ENCODE data around the gene NIPAL3. TPM values are rescaled to one million over a fixed set of nuclear protein-coding genes. Genes with fewer than 3 reads are reported as not detected.

The NIPAL3 gene
- total RNA-seq, 1 donor from 2014 or later, result 45.0 TPM

GRCh38 chr1:24403806-24404205, 11.8 kb upstream of the NIPAL3 start:
- DNase-seq (ENCODE audit: low read depth), result no peak
- Histone ChIP-seq H3K36me3 (ENCODE audit: control insufficient read depth, insufficient read depth, low read length) (no peaks in the 10 kb centered on the region), H3K27me3 (ENCODE audit: control insufficient read depth, insufficient read depth, low read length) (no peaks in the 10 kb centered on the region), H3K4me3 (ENCODE audit: low read depth, low read length) (no peak overlapping the region)
- TF ChIP-seq CTCF (IDR thresholded peaks at IDR 0.05; ENCODE audit: insufficient read depth, low read length, poor library complexity, severe bottlenecking), result no peak

GRCh38 chr1:24406788-24407187, 8.8 kb upstream of the NIPAL3 start:
- Histone ChIP-seq H3K4me3 (ENCODE audit: low read depth, low read length) (no peak overlapping the region), H3K36me3 (ENCODE audit: control insufficient read depth, insufficient read depth, low read length) (no peaks in the 10 kb centered on the region), H3K27me3 (ENCODE audit: control insufficient read depth, insufficient read depth, low read length) (no peaks in the 10 kb centered on the region)
- DNase-seq (ENCODE audit: low read depth), result no peak
- TF ChIP-seq CTCF (IDR thresholded peaks at IDR 0.05; ENCODE audit: insufficient read depth, low read length, poor library complexity, severe bottlenecking), result no peak

GRCh38 chr1:24409535-24409934, 6.1 kb upstream of the NIPAL3 start:
- Histone ChIP-seq H3K36me3 (ENCODE audit: control insufficient read depth, insufficient read depth, low read length) (no peaks in the 10 kb centered on the region), H3K27me3 (ENCODE audit: control insufficient read depth, insufficient read depth, low read length) (no peaks in the 10 kb centered on the region), H3K4me3 (ENCODE audit: low read depth, low read length) (no peak overlapping the region)
- TF ChIP-seq CTCF (IDR thresholded peaks at IDR 0.05; ENCODE audit: insufficient read depth, low read length, poor library complexity, severe bottlenecking), result no peak
- no peak for DNase-seq (ENCODE audit: low read depth)

GRCh38 chr1:24410750-24411149, 4.9 kb upstream of the NIPAL3 start:
- H3K4me3 ChIP-seq (ENCODE audit: low read depth, low read length), result no peak overlapping the region
- no peak for TF ChIP-seq CTCF (IDR thresholded peaks at IDR 0.05; ENCODE audit: insufficient read depth, low read length, poor library complexity, severe bottlenecking)
- no peaks in the 10 kb centered on the region for H3K27me3 ChIP-seq (ENCODE audit: control insufficient read depth, insufficient read depth, low read length)
- no peaks in the 10 kb centered on the region for H3K36me3 ChIP-seq (ENCODE audit: control insufficient read depth, insufficient read depth, low read length)
- DNase-seq (ENCODE audit: low read depth), result no peak

- no peak for TF ChIP-seq CTCF (IDR thresholded peaks at IDR 0.05; ENCODE audit: insufficient read depth, low read length, poor library complexity, severe bottlenecking)
- no peaks in the 10 kb centered on the region for H3K36me3 ChIP-seq (ENCODE audit: control insufficient read depth, insufficient read depth, low read length)
- no peak for DNase-seq (ENCODE audit: low read depth)
- H3K27me3 ChIP-seq (ENCODE audit: control insufficient read depth, insufficient read depth, low read length), result no peaks in the 10 kb centered on the region
- no peak overlapping the region for H3K4me3 ChIP-seq (ENCODE audit: low read depth, low read length)
Observed at GRCh38 chr1:24411963-24412362, 3.6 kb upstream of the NIPAL3 start.

GRCh38 chr1:24412408-24412807, 3.2 kb upstream of the NIPAL3 start:
- Histone ChIP-seq H3K27me3 (ENCODE audit: control insufficient read depth, insufficient read depth, low read length) (no peaks in the 10 kb centered on the region), H3K4me3 (ENCODE audit: low read depth, low read length) (no peak overlapping the region), H3K36me3 (ENCODE audit: control insufficient read depth, insufficient read depth, low read length) (no peaks in the 10 kb centered on the region)
- no peak for TF ChIP-seq CTCF (IDR thresholded peaks at IDR 0.05; ENCODE audit: insufficient read depth, low read length, poor library complexity, severe bottlenecking)
- no peak for DNase-seq (ENCODE audit: low read depth)
